ENCODE results near the gene DOCK4.

DNA sequence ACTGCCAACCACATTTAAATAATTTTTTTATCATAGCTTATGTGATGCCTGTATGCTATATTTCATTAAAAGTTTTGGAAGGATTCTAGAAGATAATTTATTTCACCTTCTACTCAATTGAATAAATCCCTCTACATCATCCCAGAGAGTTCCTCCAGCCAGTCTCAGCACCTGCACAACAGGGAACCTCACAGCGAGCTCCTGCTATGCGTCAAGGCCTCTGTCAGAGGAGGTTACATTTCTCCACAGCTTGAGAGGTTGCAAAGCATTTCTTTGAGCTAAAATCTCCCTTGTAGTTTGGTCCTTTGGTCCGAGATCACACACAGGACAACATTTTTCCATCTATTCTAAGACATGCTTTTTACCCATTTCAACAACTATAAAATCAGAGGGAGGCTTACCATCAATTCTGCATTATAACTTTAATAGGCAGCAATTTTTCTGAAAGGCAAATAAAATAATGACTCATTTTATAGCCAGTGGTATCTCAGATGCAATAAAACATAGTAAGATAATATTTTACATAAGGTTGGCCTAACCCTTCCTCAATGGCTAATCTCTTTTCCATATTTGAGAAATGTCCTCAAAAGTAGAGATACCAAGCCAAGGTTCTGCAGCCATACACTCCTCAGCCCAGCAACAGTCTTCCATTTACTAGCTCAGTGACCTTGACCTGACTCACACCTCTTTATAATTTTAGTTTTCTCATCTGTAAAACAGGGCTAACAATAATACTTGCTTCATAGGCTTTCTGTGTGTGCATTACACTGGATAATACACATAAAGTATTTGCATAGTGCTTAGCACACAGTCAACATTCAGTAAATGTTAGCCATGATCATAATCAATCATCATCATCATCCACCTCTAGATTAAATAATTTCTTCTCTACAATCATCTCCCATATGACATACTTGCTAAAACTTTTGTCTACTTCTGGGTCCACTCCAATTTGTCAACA, 68.8 kb downstream of the DOCK4 start:
- TF ChIP-seq, protein P1, sequence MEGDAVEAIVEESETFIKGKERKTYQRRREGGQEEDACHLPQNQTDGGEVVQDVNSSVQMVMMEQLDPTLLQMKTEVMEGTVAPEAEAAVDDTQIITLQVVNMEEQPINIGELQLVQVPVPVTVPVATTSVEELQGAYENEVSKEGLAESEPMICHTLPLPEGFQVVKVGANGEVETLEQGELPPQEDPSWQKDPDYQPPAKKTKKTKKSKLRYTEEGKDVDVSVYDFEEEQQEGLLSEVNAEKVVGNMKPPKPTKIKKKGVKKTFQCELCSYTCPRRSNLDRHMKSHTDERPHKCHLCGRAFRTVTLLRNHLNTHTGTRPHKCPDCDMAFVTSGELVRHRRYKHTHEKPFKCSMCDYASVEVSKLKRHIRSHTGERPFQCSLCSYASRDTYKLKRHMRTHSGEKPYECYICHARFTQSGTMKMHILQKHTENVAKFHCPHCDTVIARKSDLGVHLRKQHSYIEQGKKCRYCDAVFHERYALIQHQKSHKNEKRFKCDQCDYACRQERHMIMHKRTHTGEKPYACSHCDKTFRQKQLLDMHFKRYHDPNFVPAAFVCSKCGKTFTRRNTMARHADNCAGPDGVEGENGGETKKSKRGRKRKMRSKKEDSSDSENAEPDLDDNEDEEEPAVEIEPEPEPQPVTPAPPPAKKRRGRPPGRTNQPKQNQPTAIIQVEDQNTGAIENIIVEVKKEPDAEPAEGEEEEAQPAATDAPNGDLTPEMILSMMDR (IDR thresholded peaks at IDR 0.05; ENCODE audit: low read depth, low read length, missing input control) = no peak
- no peak for TF ChIP-seq EGR1 (IDR thresholded peaks at IDR 0.05; ENCODE audit: low read depth in 2 of 2)

Measured in liver (tissue), 3 donors.